H9 (cell line): Measurements from ENCODE around the gene PAQR5. TPM values are rescaled to one million over a fixed set of nuclear protein-coding genes. Genes with fewer than 3 reads are reported as not detected.

Source experiments
- DNase-seq: peaks from one replicate; pipeline ENCODE4 v3.0.0-alpha.2; 2017
- H2AFZ ChIP-seq: one replicate; pipeline ENCODE4 v1.6.1; 2013; ENCODE audit warnings: mild to moderate bottlenecking, low read length, control low read depth, moderate library complexity
- H2AK5ac ChIP-seq: 2 replicates; pipeline ENCODE4 v1.6.1; 2013; ENCODE audit warnings: low read length, control low read depth, mixed read lengths; ENCODE audit not compliant: insufficient read length
- H2BK120ac ChIP-seq: one replicate; pipeline ENCODE4 v1.6.1; 2013; ENCODE audit warnings: low read depth, mild to moderate bottlenecking, low read length, control low read depth, inconsistent platforms; ENCODE audit not compliant: poor library complexity, severe bottlenecking
- H2BK12ac ChIP-seq: 2 replicates; pipeline ENCODE4 v1.6.1; 2013; ENCODE audit warnings: low read length, control low read depth, mixed read lengths, low read depth; ENCODE audit not compliant: insufficient read length
- H2BK15ac ChIP-seq: 2 replicates; pipeline ENCODE4 v1.6.1; 2013; ENCODE audit warnings: low read depth, low read length, control low read depth
- H2BK20ac ChIP-seq: one replicate; pipeline ENCODE4 v1.6.1; 2013; ENCODE audit warnings: low read depth, mild to moderate bottlenecking, low read length, control low read depth, inconsistent platforms; ENCODE audit not compliant: poor library complexity, severe bottlenecking
- H2BK5ac ChIP-seq: 2 replicates; pipeline ENCODE4 v1.6.1; 2013; ENCODE audit warnings: low read length, control low read depth, mixed read lengths; ENCODE audit not compliant: insufficient read length
- H3K14ac ChIP-seq: 2 replicates; pipeline ENCODE4 v1.6.1; 2013; ENCODE audit warnings: low read length, control low read depth; ENCODE audit not compliant: insufficient read depth
- H3K18ac ChIP-seq: 2 replicates; pipeline ENCODE4 v1.6.1; 2013; ENCODE audit warnings: low read depth, mild to moderate bottlenecking, mixed read lengths, low read length, control low read depth; ENCODE audit not compliant: insufficient read length
- H3K23ac ChIP-seq: 2 replicates; pipeline ENCODE4 v1.6.1; 2013; ENCODE audit warnings: low read length, control low read depth, mixed read lengths, low read depth; ENCODE audit not compliant: insufficient read length
- H3K23me2 ChIP-seq: 2 replicates; pipeline ENCODE4 v1.6.1; 2013; ENCODE audit warnings: low read depth, mild to moderate bottlenecking, mixed read lengths, low read length, control low read depth; ENCODE audit not compliant: insufficient read length, poor library complexity, severe bottlenecking
- H3K27ac ChIP-seq: 2 replicates; pipeline ENCODE4 v1.5.1; 2013; ENCODE audit warnings: low read length, control low read depth, mixed read lengths, low read depth; ENCODE audit not compliant: insufficient read length
- H3K27me3 ChIP-seq: 2 replicates; pipeline ENCODE4 v1.6.1; 2013; ENCODE audit warnings: low read length, control low read depth, inconsistent platforms; ENCODE audit not compliant: insufficient read depth
- H3K4ac ChIP-seq: 2 replicates; pipeline ENCODE4 v1.6.1; 2013; ENCODE audit warnings: low read depth, mild to moderate bottlenecking, control low read depth, inconsistent platforms, low read length, moderate library complexity
- H3K4me1 ChIP-seq: 2 replicates; pipeline ENCODE4 v1.6.1; 2013; ENCODE audit warnings: low read length, control low read depth, inconsistent platforms; ENCODE audit not compliant: insufficient read depth
- H3K4me2 ChIP-seq: 2 replicates; pipeline ENCODE4 v1.6.1; 2013; ENCODE audit warnings: low read length, control low read depth, mixed read lengths; ENCODE audit not compliant: insufficient read length, insufficient read depth
- H3K56ac ChIP-seq: 2 replicates; pipeline ENCODE4 v1.6.1; 2013; ENCODE audit warnings: low read depth, mild to moderate bottlenecking, mixed read lengths, low read length, control low read depth; ENCODE audit not compliant: insufficient read length
- H3K79me1 ChIP-seq: 2 replicates; pipeline ENCODE4 v1.6.1; 2013; ENCODE audit warnings: low read depth, mild to moderate bottlenecking, moderate library complexity, low read length, control low read depth, inconsistent platforms; ENCODE audit not compliant: insufficient read depth, poor library complexity, severe bottlenecking
- H3K79me2 ChIP-seq: 2 replicates; pipeline ENCODE4 v1.6.1; 2013; ENCODE audit warnings: low read length, control low read depth, inconsistent platforms; ENCODE audit not compliant: insufficient read depth
- H3K9ac ChIP-seq: 2 replicates; pipeline ENCODE4 v1.6.1; 2013; ENCODE audit warnings: low read length, control low read depth, mixed read lengths; ENCODE audit not compliant: insufficient read length; ENCODE audit errors: extremely low read depth
- H3K9me3 ChIP-seq: one replicate; pipeline ENCODE4 v1.6.1; 2013; ENCODE audit warnings: low read depth, low read length, inconsistent platforms; ENCODE audit not compliant: control insufficient read depth
- H3T11ph ChIP-seq: one replicate; pipeline ENCODE4 v1.6.1; 2013; ENCODE audit warnings: mild to moderate bottlenecking, low read length, control low read depth, inconsistent platforms
- H4K20me1 ChIP-seq: one replicate; pipeline ENCODE4 v1.6.1; 2013; ENCODE audit not compliant: control insufficient read depth, insufficient read length, insufficient read depth
- H4K5ac ChIP-seq: 2 replicates; pipeline ENCODE4 v1.6.1; 2013; ENCODE audit warnings: low read depth, mild to moderate bottlenecking, mixed read lengths, low read length, control low read depth; ENCODE audit not compliant: insufficient read length
- H4K8ac ChIP-seq: replicated peaks from 2 replicates; pipeline ENCODE4 v1.6.1; 2013; ENCODE audit warnings: low read length, control low read depth, mixed read lengths, low read depth; ENCODE audit not compliant: insufficient read length
- H4K91ac ChIP-seq: 2 replicates; pipeline ENCODE4 v1.6.1; 2013; ENCODE audit warnings: low read depth, mild to moderate bottlenecking, moderate library complexity, mixed read lengths, low read length, control low read depth; ENCODE audit not compliant: insufficient read length
- H3K27ac Mint-ChIP-seq, 3 experiments: 2 replicates in 2 of 3; 3 replicates in 1 of 3; pipeline ENCODE4 v1.8.0; 2020 to 2021; ENCODE audit warnings: mixed read lengths in 3 of 3, mild to moderate bottlenecking in 1 of 3, moderate library complexity in 1 of 3
- H3K27me3 Mint-ChIP-seq: 2 replicates; pipeline ENCODE4 v1.8.0; 2021; ENCODE audit warnings: low read depth, mild to moderate bottlenecking, moderate library complexity, mixed read lengths
- H3K36me3 Mint-ChIP-seq, 3 experiments: 2 replicates in 2 of 3; 3 replicates in 1 of 3; pipeline ENCODE4 v1.8.0; 2020 to 2021; ENCODE audit warnings: low read depth in 3 of 3, mixed read lengths in 3 of 3; ENCODE audit not compliant: insufficient read depth in 1 of 3
- H3K4me1 Mint-ChIP-seq, 2 experiments: 2 replicates each; pipeline ENCODE4 v1.8.0; 2020; ENCODE audit warnings: mixed read lengths in 2 of 2
- H3K4me3 Mint-ChIP-seq, 2 experiments: 2 replicates in 1 of 2; 3 replicates in 1 of 2; pipeline ENCODE4 v1.8.0; 2020 to 2021; ENCODE audit warnings: mild to moderate bottlenecking in 2 of 2, mixed read lengths in 2 of 2, moderate library complexity in 1 of 2
- H3K9me3 Mint-ChIP-seq, 2 experiments: 2 replicates in 1 of 2; 3 replicates in 1 of 2; pipeline ENCODE4 v1.8.0; 2020; ENCODE audit warnings: mild to moderate bottlenecking in 2 of 2, mixed read lengths in 2 of 2, moderate library complexity in 1 of 2
- CTCF ChIP-seq: fragments of 200-600 bp; sonication (generic); conservative IDR thresholded peaks from 3 replicates; pipeline ENCODE4 v1.8.0; 2021; ENCODE audit warnings: antibody characterized with exemption, mild to moderate bottlenecking
- WGBS: extraction: QIAGEN DNeasy Blood & Tissue Kit; methylation state at CpG from one replicate; pipeline ENCODE4 v1.1.7; 2013; ENCODE audit warnings: missing lambda C conversion rate, low lambda C conversion rate, mixed read lengths; ENCODE audit not compliant: insufficient read length; ENCODE audit errors: extremely low coverage; 5-methylcytosine and 5-hydroxymethylcytosine counted together
- total RNA-seq: library from RNA; stranded (reverse); gene quantifications from 2 replicates; pipeline ENCODE4 v1.2.1, GENCODE V29; 2021

Gene PAQR5
- total RNA-seq, 1 experiment from 2014 or later: 1.6 TPM

GRCh38 chr15:69293741-69294615 lies 4.7 kb upstream of the PAQR5 start:
- H4K91ac ChIP-seq: no peak overlapping the region
- no peak overlapping the region for H3K9ac ChIP-seq
- H2BK120ac ChIP-seq: no peak overlapping the region
- no peak overlapping the region for H3K4me3 Mint-ChIP-seq
- H2BK20ac ChIP-seq: no peak overlapping the region
- H3K4me1 ChIP-seq: no peaks in the 10 kb centered on the region; the same call in 1 of the 2 replicates
- H3K79me1 ChIP-seq: no peaks in the 10 kb centered on the region
- H3T11ph ChIP-seq: no peak overlapping the region
- H3K27me3 ChIP-seq: peaks cover 5% of the 10 kb centered on the region; the same call in 1 of the 2 replicates
- H2BK12ac ChIP-seq: no peak overlapping the region
- H3K4ac ChIP-seq: no peak overlapping the region
- TF ChIP-seq CTCF: no peak
- no peak overlapping the region for H2BK15ac ChIP-seq
- no peak overlapping the region for H3K23ac ChIP-seq
- no peak overlapping the region for H2BK5ac ChIP-seq
- peaks cover 9 to 14% of the 10 kb centered on the region in 2 experiments; a peak in 3 of 4 replicates for H3K4me1 Mint-ChIP-seq
- no peak overlapping the region for H2AK5ac ChIP-seq
- no peak overlapping the region for H4K5ac ChIP-seq
- H2AFZ ChIP-seq: no peak overlapping the region
- WGBS: no CpG with 5 or more reads among the region's 11 CpGs
- no peak overlapping the region for H3K18ac ChIP-seq
- peaks cover 48% of the 10 kb centered on the region for H3K27me3 Mint-ChIP-seq
- H3K79me2 ChIP-seq: no peaks in the 10 kb centered on the region
- H4K8ac ChIP-seq: no peak overlapping the region
- H3K4me2 ChIP-seq: no peak overlapping the region
- H3K9me3 Mint-ChIP-seq: no peaks in the 10 kb centered on the region
- no peak for DNase-seq
- no peak overlapping the region for H3K27ac Mint-ChIP-seq
- peaks cover 2% of the 10 kb centered on the region for H3K23me2 ChIP-seq
- H3K56ac ChIP-seq: no peak overlapping the region
- no peaks in the 10 kb centered on the region for H4K20me1 ChIP-seq
- H3K27ac ChIP-seq: no peak overlapping the region
- H3K14ac ChIP-seq: no peak overlapping the region
- H3K36me3 Mint-ChIP-seq: no peaks in the 10 kb centered on the region
- H3K9me3 ChIP-seq: no peaks in the 10 kb centered on the region
